H1 (cell line): Measurements from ENCODE around the gene SGPP2. TPM values are rescaled to one million over a fixed set of nuclear protein-coding genes. Genes with fewer than 3 reads are reported as not detected.

Experiments
- CTCF ChIA-PET: fragments of 300-600 bp; sonication (Branson Sonifier 250); formaldehyde crosslinking; loops from one replicate; lab custom pipeline; 2021; ENCODE audit not compliant: partially characterized antibody; lab: Charles Lee
- POLR2A ChIA-PET: fragments of 300-600 bp; sonication (Branson Sonifier 250); formaldehyde crosslinking; loops from one replicate; lab custom pipeline; 2021; ENCODE audit warnings: inconsistent platforms; ENCODE audit not compliant: partially characterized antibody; lab: Charles Lee
- DNase-seq, 2 experiments: peaks; one replicate each; pipeline versions ENCODE4 v3.0.0 to v3.0.0-alpha.2; 2010 to 2022; ENCODE audit warnings: low spot score in 2 of 2, low read depth in 1 of 2, mixed read lengths in 1 of 2
- FAIRE-seq: peaks from 2 replicates; lab custom pipeline; 2011; peaks lifted over from hg19 to GRCh38; lab: Jason Lieb, UNC
- H2AFZ ChIP-seq: 2 replicates; pipeline ENCODE4 v1.8.1; 2012; ENCODE audit warnings: low read length, inconsistent platforms
- H2AK5ac ChIP-seq: 2 replicates; pipeline ENCODE4 v1.6.1; 2013; ENCODE audit warnings: low read depth, low read length
- H2BK120ac ChIP-seq: replicated peaks from 2 replicates; pipeline ENCODE3; 2013; ENCODE audit warnings: low read depth, low read length, inconsistent platforms
- H2BK12ac ChIP-seq: 2 replicates; pipeline ENCODE4 v1.6.1; 2013; ENCODE audit warnings: low read depth, low read length
- H2BK15ac ChIP-seq: 2 replicates; pipeline ENCODE4 v1.6.1; 2013; ENCODE audit warnings: low read length
- H2BK20ac ChIP-seq: 2 replicates; pipeline ENCODE4 v1.6.1; 2013; ENCODE audit warnings: low read length
- H2BK5ac ChIP-seq: 2 replicates; pipeline ENCODE4 v1.6.1; 2013; ENCODE audit warnings: low read depth, low read length
- H3K14ac ChIP-seq: 2 replicates; pipeline ENCODE4 v1.6.1; 2013; ENCODE audit warnings: inconsistent platforms; ENCODE audit not compliant: insufficient read length
- H3K18ac ChIP-seq: 2 replicates; pipeline ENCODE4 v1.6.1; 2013; ENCODE audit warnings: low read length; ENCODE audit errors: extremely low read depth
- H3K23ac ChIP-seq: 2 replicates; pipeline ENCODE4 v1.6.1; 2013; ENCODE audit warnings: inconsistent platforms; ENCODE audit not compliant: insufficient read length
- H3K23me2 ChIP-seq: 2 replicates; pipeline ENCODE4 v1.6.1; 2013; ENCODE audit warnings: low read depth, low read length
- H3K27ac ChIP-seq: 2 replicates; pipeline ENCODE4 v1.6.1; 2011; ENCODE audit warnings: low read depth, low read length, inconsistent platforms
- H3K27me3 ChIP-seq, 4 experiments: replicated peaks in 1 of 4; 1 replicate in 1 of 4; 2 replicates in 3 of 4; pipeline versions ENCODE4 v1.6.1 to v1.8.1; 2011 to 2013; ENCODE audit warnings: low read length in 3 of 4, mild to moderate bottlenecking in 3 of 4, inconsistent platforms in 2 of 4, mixed read lengths in 2 of 4, moderate library complexity in 1 of 4; ENCODE audit not compliant: control insufficient read depth in 3 of 4, insufficient read depth in 3 of 4; ENCODE audit errors: extremely low read depth in 1 of 4
- H3K36me3 ChIP-seq, 4 experiments: 2 replicates each; pipeline versions ENCODE4 v1.6.1 to v1.8.1; 2011 to 2013; ENCODE audit warnings: mild to moderate bottlenecking in 4 of 4, low read length in 3 of 4, moderate library complexity in 2 of 4, control low read depth in 1 of 4, inconsistent platforms in 1 of 4; ENCODE audit not compliant: insufficient read depth in 4 of 4, control insufficient read depth in 2 of 4
- H3K4ac ChIP-seq: replicated peaks from 2 replicates; pipeline ENCODE3; 2013; ENCODE audit warnings: low read length, low read depth, mixed read lengths, inconsistent platforms; ENCODE audit not compliant: insufficient read length
- H3K4me1 ChIP-seq, 4 experiments: replicated peaks in 1 of 4; 1 replicate in 1 of 4; 2 replicates in 3 of 4; pipeline versions ENCODE4 v1.6.1 to v1.8.1; 2011 to 2013; ENCODE audit warnings: low read length in 3 of 4, inconsistent platforms in 2 of 4, mixed read lengths in 1 of 4; ENCODE audit not compliant: insufficient read depth in 4 of 4, control insufficient read depth in 3 of 4
- H3K4me2 ChIP-seq, 2 experiments: 2 replicates each; pipeline versions ENCODE4 v1.6.1 to v1.8.1; 2011 to 2013; ENCODE audit warnings: low read depth in 2 of 2, low read length in 2 of 2, control low read depth in 1 of 2, inconsistent platforms in 1 of 2, mild to moderate bottlenecking in 1 of 2; ENCODE audit not compliant: insufficient read depth in 1 of 2
- H3K4me3 ChIP-seq, 4 experiments: fragments of 200-600, 300-600 bp in 1 of 4; sonication (generic), shearing (Covaris generic), sonication (Bioruptor Twin) in 1 of 4; 2 replicates each; pipeline versions ENCODE4 v1.5.1 to v1.8.1; 2011 to 2016; ENCODE audit warnings: low read length in 4 of 4, low read depth in 3 of 4, control low read depth in 2 of 4, inconsistent platforms in 2 of 4, mild to moderate bottlenecking in 2 of 4, mixed read lengths in 1 of 4, moderate library complexity in 1 of 4; ENCODE audit not compliant: insufficient read depth in 2 of 4; ENCODE audit errors: extremely low read depth in 1 of 4
- H3K56ac ChIP-seq: replicated peaks from 2 replicates; pipeline ENCODE3; 2013; ENCODE audit warnings: low read depth, mild to moderate bottlenecking, mixed read lengths, low read length, inconsistent platforms; ENCODE audit not compliant: insufficient read length
- H3K79me1 ChIP-seq: 2 replicates; pipeline ENCODE4 v1.6.1; 2013; ENCODE audit warnings: low read depth, low read length, control low read depth
- H3K79me2 ChIP-seq, 2 experiments: 2 replicates each; pipeline versions ENCODE4 v1.6.1 to v1.8.1; 2012 to 2013; ENCODE audit warnings: low read length in 2 of 2, mild to moderate bottlenecking in 2 of 2, inconsistent platforms in 1 of 2; ENCODE audit not compliant: insufficient read depth in 2 of 2, control insufficient read depth in 1 of 2
- H3K9ac ChIP-seq, 4 experiments: replicated peaks in 1 of 4; 1 replicate in 1 of 4; 2 replicates in 3 of 4; pipeline versions ENCODE4 v1.6.1 to v1.8.1; 2011 to 2013; ENCODE audit warnings: low read depth in 3 of 4, low read length in 3 of 4, control low read depth in 2 of 4, mild to moderate bottlenecking in 2 of 4, moderate library complexity in 2 of 4, inconsistent platforms in 1 of 4; ENCODE audit errors: extremely low read depth in 1 of 4
- H3K9me3 ChIP-seq, 2 experiments: 2 replicates each; pipeline versions ENCODE4 v1.6.1 to v1.8.1; 2012 to 2013; ENCODE audit warnings: mild to moderate bottlenecking in 2 of 2, moderate library complexity in 2 of 2, control low read depth in 1 of 2, inconsistent platforms in 1 of 2, low read depth in 1 of 2, low read length in 1 of 2, mixed read lengths in 1 of 2; ENCODE audit not compliant: insufficient read depth in 2 of 2
- H4K20me1 ChIP-seq, 2 experiments: replicated peaks in 1 of 2; 2 replicates each; pipeline versions ENCODE3 to v1.8.1; 2011 to 2013; ENCODE audit warnings: inconsistent platforms in 2 of 2, low read length in 2 of 2, mild to moderate bottlenecking in 1 of 2; ENCODE audit not compliant: insufficient read depth in 2 of 2, control insufficient read depth in 1 of 2
- H4K5ac ChIP-seq: 2 replicates; pipeline ENCODE4 v1.6.1; 2013; ENCODE audit warnings: low read length, low read depth, mixed read lengths, inconsistent platforms; ENCODE audit not compliant: insufficient read length
- H4K8ac ChIP-seq: 2 replicates; pipeline ENCODE4 v1.8.0; 2013; ENCODE audit warnings: mild to moderate bottlenecking, moderate library complexity, low read length, inconsistent platforms; ENCODE audit not compliant: insufficient read depth; ENCODE audit errors: extremely low read depth
- H4K91ac ChIP-seq: replicated peaks from 2 replicates; pipeline ENCODE3; 2013; ENCODE audit warnings: low read length, mixed read lengths, inconsistent platforms; ENCODE audit not compliant: insufficient read length
- ASH2L ChIP-seq: fragments of 200-600, 300-600 bp; sonication (generic); IDR thresholded peaks from one replicate; pipeline ENCODE4 v1.7.1; 2017; ENCODE audit warnings: low read length
- BRCA1 ChIP-seq: IDR thresholded peaks from 2 replicates; pipeline ENCODE4 v1.6.1; 2012; ENCODE audit warnings: low read depth, low read length, improper control_type of control experiment
- EGR1 ChIP-seq: IDR thresholded peaks from 2 replicates; pipeline ENCODE4 v1.6.1; 2011; ENCODE audit warnings: low read depth, low read length, borderline replicate concordance
- GTF2F1 ChIP-seq: IDR thresholded peaks from 2 replicates; pipeline ENCODE4 v1.6.1; 2012; ENCODE audit warnings: low read depth, low read length, improper control_type of control experiment, borderline replicate concordance
- KDM1A ChIP-seq: fragments of 200-600, 300-600 bp; sonication (generic); IDR thresholded peaks from 2 replicates; pipeline ENCODE4 v1.7.1; 2016; ENCODE audit warnings: mild to moderate bottlenecking, low read length, borderline replicate concordance
- NANOG ChIP-seq: IDR thresholded peaks from 2 replicates; pipeline ENCODE4 v1.6.1; 2011; ENCODE audit warnings: low read length, low read depth, mild to moderate bottlenecking, inconsistent platforms; ENCODE audit not compliant: insufficient read depth, poor library complexity, severe bottlenecking
- SIN3A ChIP-seq, 2 experiments: IDR thresholded peaks in 1 of 2; conservative IDR thresholded peaks in 1 of 2; 2 replicates each; pipeline ENCODE4 v1.6.1; 2011 to 2012; ENCODE audit warnings: low read length in 2 of 2, improper control_type of control experiment in 1 of 2, low read depth in 1 of 2, mild to moderate bottlenecking in 1 of 2
- SIRT6 ChIP-seq: IDR thresholded peaks from one replicate; pipeline ENCODE4 v1.7.1; 2012; ENCODE audit warnings: low read length, inconsistent platforms
- TEAD4 ChIP-seq: IDR thresholded peaks from 2 replicates; pipeline ENCODE4 v1.6.1; 2012; ENCODE audit warnings: low read depth, low read length, inconsistent platforms, mixed read lengths
- YY1 ChIP-seq: IDR thresholded peaks from 2 replicates; pipeline ENCODE4 v1.6.1; 2011; ENCODE audit warnings: low read depth, mild to moderate bottlenecking, low read length
- ZNF274 ChIP-seq: IDR thresholded peaks from 2 replicates; pipeline ENCODE4 v1.7.0; 2012; ENCODE audit warnings: low read length, borderline replicate concordance; ENCODE audit errors: extremely low read depth
- WGBS, 2 experiments: shearing (Covaris generic) in 1 of 2; methylation state at CpG; one replicate each; pipeline versions ENCODE4 v1.1.6 to v1.1.7; 2013 to 2015; ENCODE audit warnings: low lambda C conversion rate in 2 of 2, mixed read lengths in 2 of 2, inconsistent platforms in 1 of 2, low coverage in 1 of 2, missing lambda C conversion rate in 1 of 2; ENCODE audit not compliant: insufficient replicate concordance in 2 of 2, insufficient coverage in 1 of 2, insufficient read length in 1 of 2; ENCODE audit errors: extremely low coverage in 1 of 2, missing lambda C conversion rate in 1 of 2; 5-methylcytosine and 5-hydroxymethylcytosine counted together
- polyA plus RNA-seq, 7 experiments: library from polyadenylated mRNA; depleted of rRNA in 3 of 7; stranded (reverse) in 5 of 7; unstranded in 2 of 7; fragments of >200 nt in 5 of 7; fragments of 200-250 nt in 2 of 7; gene quantifications; 1 replicate in 5 of 7; 2 replicates in 1 of 7; 4 replicates in 1 of 7; pipeline versions ENCODE4 v1.2.1 to v1.2.3, GENCODE V29; 2011 to 2013; ENCODE audit warnings: missing spikeins in 2 of 7, mixed read lengths in 2 of 7
- total RNA-seq: library from RNA; stranded (reverse); fragmentation: NEBNext Ultra II Directional; extraction: Animal tissue kit (Norgen Biotek cat#: 25700); gene quantifications from 2 replicates; pipeline ENCODE4 v1.2.1, GENCODE V29; 2021

Gene SGPP2
- total and polyA plus RNA-seq, 2 of the 8 experiments (the other 6 are each of a cell fraction or from before 2014, with no cell fraction given), result 0.29 TPM; not detected in 1

DNA sequence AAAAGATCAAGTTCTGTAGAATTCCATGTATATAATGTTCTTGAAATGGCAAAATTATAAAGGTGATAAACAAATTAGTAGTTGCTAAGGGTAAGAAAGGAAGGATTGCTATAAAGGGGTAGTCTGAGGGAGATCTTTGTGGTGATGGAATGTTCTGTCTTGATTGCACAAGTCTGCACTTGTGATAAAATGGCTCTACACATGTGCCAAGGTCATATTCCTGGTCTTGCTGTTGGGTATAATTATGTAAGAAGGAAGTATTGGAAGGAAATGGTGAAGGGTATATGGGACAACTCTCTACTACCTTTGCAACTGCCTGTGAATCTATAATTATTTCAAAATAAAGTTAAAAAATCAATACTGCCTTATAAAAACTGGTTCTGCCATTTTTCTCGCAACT is 15.3 kb downstream of the SGPP2 start:
- H4K91ac ChIP-seq, result no peak overlapping the region
- H3K4me1 ChIP-seq, result no peaks in the 10 kb centered on the region
- no peak overlapping the region for H4K8ac ChIP-seq
- no peak overlapping the region for H3K4me2 ChIP-seq
- H3K79me2 ChIP-seq, result no peaks in the 10 kb centered on the region
- no peaks in the 10 kb centered on the region for H3K9me3 ChIP-seq
- H2BK20ac ChIP-seq, result no peak overlapping the region
- H2BK15ac ChIP-seq, result no peak overlapping the region
- DNase-seq (no peak), FAIRE-seq (no peak)
- no peak overlapping the region for H2AK5ac ChIP-seq
- no peak overlapping the region for H3K23ac ChIP-seq
- H3K27me3 ChIP-seq, result no peaks in the 10 kb centered on the region; a peak in 1 of 7 replicates
- H3K56ac ChIP-seq, result no peak overlapping the region
- H3K23me2 ChIP-seq, result no peaks in the 10 kb centered on the region
- no peaks in the 10 kb centered on the region for H3K36me3 ChIP-seq
- 81% methylated on average over 1 of the region's 1 CpG; no CpG with 5 or more reads in 1 of the 2 experiments for WGBS, 2 experiments
- H2BK120ac ChIP-seq, result no peak overlapping the region
- no peak overlapping the region for H3K9ac ChIP-seq
- H4K5ac ChIP-seq, result no peak overlapping the region
- TF ChIP-seq ASH2L (no peak), SIN3A (conservative IDR thresholded peaks at IDR 0.05 in 1 of 2, IDR thresholded peaks at IDR 0.05 in 1 of 2; ENCODE audit: low read depth in 1 of 2, low read length in 2 of 2) (no peak), SIRT6 (no peak), NANOG (no peak), YY1 (no peak), TEAD4 (no peak), GTF2F1 (no peak), EGR1 (no peak), KDM1A (no peak), BRCA1 (no peak), ZNF274 (no peak)
- H2BK12ac ChIP-seq, result no peak overlapping the region
- CTCF ChIA-PET, result interaction anchor here (0.7 kb wide), 1 partner anchor 475 kb away, joined by 3 read pairs; no protein-coding TSS in a partner anchor
- H4K20me1 ChIP-seq, result no peaks in the 10 kb centered on the region
- POLR2A ChIA-PET, result no interaction called here
- H2BK5ac ChIP-seq, result no peak overlapping the region
- H3K14ac ChIP-seq, result no peak overlapping the region
- no peak overlapping the region for H3K4me3 ChIP-seq
- H3K4ac ChIP-seq, result no peak overlapping the region
- no peak overlapping the region for H3K27ac ChIP-seq
- H3K79me1 ChIP-seq, result no peaks in the 10 kb centered on the region
- no peak overlapping the region for H2AFZ ChIP-seq
- H3K18ac ChIP-seq, result no peak overlapping the region
